SKM-1 (cell line): ENCODE data around the gene SCAMP2.
A peak's percentile ranks its signal among the peaks of the same experiment; 100 is the strongest.

Source experiments
- DNase-seq: peaks from one replicate; lab custom pipeline; 2025; ENCODE audit not compliant: unreplicated experiment; lab: John Stamatoyannopoulos, UW

The SCAMP2 gene

DNA sequence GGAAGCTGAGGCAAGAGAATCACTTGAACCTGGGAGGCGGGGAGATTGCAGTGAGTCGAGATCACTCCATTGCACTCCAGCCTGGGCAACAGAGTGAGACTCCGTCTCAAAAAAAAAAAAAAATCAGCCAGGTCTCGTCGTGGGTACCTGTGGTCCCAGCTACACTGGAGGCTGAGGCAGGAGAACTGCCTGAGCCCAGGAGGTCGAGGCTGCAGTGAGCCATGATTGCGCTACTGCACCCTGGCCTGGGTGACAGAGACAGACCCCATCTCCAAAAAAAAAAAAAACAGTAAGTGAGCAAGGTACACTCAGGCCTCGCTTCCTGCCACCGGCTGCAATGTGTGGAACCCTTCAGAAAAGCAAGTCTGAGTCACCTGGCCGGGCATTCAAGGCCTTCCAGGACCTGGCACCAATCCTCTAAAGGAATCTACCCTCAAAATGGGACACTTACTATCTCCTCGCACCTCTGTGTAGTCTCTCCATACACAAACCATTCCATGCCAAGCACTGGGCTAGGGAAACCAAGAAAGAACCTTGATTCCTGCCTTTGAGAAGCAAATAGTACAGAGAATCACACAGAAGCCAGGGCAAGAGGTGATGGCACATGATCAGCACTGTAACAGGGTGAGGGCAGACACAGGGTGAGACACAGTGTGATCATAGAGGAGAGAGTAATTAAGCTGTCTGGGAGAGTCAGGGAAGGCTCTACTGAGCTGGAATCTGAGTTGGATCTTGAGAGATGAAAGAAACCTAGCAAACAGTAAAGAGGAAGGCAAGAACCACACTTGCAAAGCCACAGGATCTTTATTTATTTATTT is 9.7 kb downstream of the SCAMP2 start:
- DNase-seq = no peak

DNA sequence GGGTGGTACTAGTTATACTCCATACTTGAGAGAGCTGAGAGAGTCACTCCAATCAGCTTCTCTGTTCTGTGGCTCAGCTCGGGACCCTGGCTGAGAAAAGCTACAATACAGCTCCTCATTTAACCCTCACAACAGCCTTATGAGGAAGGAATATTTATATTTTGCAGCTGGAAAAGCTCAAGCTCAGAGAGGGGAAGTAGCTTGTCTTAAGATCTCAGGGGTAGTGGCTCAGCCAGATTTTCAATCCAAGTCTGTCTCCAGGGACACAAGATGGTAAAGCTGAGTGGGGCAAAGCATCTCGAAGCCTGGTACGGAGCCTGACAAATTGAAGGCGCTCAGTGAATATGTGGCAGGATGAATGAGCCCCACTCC is 14.8 kb downstream of the SCAMP2 start:
- no peak for DNase-seq

DNA sequence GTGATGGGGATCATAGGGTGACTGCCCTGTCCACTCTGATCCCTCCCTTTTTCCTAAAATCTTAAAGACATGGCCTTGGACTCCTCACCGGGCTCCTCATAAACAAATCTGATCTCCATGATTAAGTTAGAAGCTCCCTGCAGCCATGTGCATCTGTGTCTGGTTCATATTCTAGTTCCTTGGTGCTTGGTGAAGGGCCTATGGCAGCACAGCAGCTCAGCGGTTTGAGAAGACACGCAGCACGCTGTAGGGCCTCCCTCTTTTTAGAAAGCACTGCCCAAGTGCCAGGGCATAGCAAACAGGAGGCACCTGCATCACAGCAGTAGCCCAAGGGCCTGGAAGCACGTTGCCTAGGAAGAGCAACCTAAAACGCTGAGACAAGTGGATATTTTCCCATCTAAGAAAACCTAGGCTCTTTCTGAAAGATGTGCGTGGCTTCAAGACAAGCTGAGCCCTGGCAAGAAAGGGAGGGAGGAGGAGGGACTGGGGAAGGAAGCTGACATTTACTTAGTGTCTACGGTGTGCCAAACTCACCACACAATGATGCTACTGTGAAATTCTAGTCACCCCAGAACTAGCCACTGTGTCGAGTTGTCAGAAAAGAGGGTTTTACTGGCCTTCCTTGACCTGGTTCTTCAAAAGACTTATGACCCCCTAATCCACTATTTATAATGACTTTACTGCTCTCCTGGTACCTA is 15.3 kb downstream of the SCAMP2 start:
- no peak for DNase-seq

DNA sequence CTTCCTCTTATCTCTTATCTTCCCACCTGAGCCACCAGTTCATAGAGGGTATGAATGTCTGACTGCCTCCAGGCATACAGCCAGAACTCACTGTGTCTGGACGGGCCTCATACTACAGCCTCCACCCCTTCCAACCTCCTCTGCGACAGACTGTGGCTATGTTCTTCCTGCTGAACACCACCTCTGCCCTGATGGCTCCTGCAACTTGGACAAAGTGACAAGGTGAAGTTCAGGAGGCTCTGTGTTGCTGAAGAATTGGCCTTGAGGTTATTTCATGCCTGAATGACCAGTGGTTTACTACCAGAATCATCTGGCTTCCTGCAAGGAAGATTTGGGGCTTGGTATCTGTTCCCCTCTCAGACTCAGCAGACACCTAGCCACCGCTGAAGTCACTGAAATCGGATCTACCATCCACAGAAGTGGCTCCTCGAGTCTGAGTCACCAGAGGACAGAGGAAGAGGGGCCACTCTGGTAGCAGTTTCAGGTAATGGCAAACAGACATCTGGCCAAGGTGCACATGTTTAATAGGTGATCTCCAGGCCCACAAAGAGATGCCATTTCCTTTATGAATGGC is 16.0 kb downstream of the SCAMP2 start:
- DNase-seq = no peak

DNA sequence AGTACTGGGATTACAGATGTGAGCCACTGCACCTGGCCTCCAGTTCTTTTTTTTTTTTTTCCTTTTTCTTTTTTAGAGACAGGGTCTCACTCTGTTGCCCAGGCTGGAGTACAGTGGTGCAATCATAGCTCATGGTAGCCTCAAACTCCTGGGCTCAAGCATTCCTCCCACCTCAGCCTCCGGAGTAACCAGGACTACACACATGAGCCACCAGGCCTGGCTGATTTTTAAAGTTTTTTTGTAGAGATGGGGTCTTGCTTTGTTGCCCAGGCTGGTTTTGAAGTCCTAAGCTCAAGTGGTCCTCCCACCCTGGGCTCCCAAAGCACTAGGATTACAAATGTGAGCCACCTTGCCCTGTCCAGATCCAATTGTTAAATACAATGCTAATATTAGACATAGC is 16.6 kb downstream of the SCAMP2 start:
- DNase-seq = no peak

DNA sequence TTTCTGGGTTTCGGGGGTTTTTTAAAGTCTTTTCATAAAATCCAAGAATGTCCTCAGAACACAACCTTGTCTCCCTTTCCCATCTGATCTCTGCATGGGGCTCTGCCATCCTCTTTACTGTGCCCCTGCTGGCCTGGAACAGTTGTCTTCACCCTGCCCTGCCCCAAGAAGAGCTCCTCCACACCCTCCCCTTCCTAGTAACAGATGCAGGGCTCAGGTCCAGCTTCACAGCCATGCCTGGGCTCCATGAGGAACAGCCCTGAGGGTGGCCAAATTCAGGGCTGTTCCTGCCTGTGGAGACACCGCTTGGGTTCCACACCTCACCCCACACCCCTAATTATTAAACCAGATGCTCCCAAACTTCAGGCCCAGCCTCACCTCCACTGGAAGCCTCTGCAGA is 17.3 kb downstream of the SCAMP2 start:
- DNase-seq = no peak

DNA sequence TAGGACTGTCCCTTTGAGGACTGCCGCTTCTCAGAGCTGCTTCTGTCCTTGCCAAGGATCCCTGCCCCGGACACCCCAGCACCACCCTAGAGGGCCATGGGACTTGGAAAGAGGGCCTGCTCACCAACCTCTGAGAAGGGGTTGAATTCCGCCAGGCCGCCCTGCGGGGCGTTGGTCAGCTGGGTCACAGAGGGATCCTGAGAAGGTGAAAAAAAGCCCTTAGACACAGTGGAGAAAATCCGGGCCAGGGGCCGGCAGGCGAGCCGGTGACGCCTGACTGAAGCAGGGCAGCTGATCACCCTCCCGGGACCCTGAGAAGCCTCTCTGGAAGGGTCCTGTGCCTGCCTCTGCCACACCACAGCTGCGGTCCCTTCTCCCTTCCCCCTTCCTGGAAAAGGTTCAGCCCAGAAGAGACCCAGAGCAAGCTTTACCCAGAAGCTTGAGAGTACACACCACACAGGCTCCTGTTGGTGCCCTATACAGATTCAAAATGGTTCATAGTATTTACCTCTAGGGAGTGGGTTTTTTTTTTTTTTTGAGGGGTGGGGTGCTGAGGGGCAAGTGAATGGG is 18.6 kb downstream of the SCAMP2 start:
- no peak for DNase-seq

DNA sequence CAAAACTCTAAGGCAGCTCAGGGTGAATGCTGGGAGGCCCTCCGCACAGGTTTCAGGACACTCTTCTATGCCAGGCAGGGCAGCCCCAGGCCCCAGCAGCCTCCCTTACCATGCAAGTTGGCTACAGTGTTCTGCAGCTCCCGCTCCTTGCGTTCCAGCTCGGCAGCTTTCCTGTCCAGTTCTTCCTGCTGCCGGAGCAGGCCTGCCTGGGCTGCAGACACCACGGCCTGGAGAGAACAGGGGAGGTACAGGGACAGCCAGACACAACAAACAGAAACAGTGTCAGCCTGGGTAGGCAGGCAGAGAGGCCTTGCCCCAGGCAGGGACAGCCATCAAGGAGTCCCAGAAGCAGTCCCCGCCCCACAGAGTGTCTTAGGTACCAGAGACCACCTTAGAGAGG is 21.2 kb downstream of the SCAMP2 start:
- DNase-seq = no peak

DNA sequence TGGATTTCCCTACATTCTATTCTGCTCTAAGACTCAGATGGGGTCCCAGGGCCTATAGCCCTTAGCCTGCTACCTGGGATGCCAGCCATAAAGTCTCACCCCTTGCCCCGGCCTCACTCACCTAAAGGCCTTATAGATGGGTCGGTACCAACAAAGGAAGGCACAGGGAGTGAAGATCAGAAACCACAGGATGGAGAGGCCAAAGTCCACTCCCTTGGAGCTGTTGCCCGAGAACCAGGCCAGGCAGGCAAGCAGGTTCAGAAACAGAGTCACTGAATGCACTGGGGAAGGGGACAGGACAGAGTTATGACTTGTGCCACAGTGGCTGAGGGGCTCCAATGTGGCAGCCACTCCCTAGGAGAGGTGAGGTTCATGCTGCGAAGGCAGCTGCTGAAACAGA is 22.8 kb downstream of the SCAMP2 start:
- DNase-seq = no peak

DNA sequence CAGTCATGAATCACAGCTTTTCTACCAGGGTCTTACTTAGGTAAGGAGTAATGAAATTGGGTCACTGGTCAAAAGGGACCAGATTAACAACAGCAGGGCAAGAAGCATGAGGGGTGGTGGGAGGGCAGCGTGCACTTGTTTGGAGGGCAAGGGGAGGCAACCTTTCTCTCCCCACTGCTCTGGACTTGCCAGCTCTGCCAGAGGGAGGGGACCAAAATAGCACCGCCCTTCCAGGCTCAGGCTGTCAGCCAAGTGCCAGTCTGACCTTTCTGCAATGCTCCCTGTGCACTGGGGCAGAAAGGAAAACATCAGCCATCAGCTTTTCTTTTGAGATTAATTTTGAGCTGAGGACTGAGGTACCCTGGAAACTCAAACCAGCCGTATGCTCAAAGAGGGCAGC is 25.7 kb downstream of the SCAMP2 start:
- no peak for DNase-seq

DNA sequence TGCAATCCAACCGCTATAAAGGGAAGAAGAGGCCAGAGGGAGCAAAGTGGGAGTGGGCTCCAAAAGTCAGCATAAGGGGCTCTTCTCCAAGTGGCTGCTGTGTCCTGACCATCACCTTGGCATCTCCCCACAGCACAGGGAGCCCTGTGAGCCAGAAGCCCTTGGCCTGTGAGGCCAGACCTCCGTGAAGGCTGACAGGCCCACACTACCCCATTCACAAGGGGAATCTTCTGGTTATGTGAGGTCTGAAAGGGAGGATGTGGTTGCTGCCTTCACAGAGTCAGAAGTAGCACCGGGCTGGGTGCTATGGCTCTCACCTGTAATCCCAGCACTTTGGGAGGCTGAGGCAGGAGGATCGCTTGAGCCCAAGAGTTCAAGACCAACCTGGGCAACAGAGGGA is 27.6 kb downstream of the SCAMP2 start:
- no peak for DNase-seq

DNA sequence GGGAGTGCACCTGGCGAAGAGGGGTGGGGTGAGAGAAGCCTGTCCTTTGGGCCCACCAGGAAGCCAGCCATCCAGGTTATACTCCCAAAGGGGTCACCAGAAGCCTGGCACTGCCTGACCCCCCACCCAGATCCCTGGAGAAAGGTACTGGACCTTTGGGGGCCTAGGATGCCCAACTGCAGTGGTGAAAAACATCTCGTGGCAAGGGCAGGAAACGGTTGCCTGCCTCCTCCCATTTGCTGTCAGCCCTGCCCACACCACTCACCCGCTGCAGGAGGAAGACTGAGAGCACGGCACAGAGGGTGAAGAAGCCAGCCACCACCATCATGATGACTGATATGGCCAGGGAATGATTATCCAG is 28.0 kb downstream of the SCAMP2 start:
- no peak for DNase-seq

DNA sequence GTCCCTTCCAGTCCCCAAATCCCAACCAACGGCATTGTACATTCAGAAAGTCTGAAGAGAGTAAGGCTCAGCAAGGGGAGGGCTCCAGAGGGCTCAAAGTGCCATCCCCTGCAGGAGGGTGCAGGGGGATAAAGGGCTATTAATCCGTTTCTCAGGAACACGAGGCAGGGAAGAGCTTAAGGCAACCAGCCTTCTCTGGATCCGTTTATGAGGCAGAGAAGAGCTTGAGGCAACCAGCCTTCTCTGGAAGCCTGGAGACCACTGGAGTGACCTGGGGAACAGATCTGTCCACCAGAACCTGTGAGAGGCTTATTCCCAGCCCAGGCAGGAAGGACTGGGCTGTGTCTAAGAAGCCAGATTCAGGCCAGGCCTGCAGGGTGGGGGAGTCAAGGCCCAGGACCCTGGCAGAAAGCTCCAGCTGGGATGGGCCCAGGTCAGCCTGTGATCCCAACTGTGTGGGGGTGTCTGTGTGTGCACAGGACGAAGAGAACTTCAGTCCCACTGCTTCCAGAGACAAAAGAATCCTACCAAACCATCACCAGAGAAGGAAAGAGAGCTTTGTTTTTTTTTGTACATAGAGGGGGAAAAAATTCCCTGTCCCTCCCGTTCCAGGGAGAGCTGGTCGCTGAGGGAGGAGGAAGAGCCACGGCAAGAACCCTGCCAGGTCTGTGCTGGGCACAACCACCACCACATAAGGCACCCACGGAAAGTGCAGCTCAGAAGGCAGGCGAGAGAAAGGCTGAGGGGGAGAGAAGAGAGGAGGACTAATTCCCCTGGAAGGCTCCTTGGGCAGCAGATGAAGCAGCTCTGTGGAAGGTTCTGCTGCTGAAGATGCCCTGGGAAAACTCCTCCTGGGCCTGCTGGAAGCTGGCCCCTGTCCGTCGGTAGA is 28.6 kb downstream of the SCAMP2 start:
- DNase-seq = no peak

DNA sequence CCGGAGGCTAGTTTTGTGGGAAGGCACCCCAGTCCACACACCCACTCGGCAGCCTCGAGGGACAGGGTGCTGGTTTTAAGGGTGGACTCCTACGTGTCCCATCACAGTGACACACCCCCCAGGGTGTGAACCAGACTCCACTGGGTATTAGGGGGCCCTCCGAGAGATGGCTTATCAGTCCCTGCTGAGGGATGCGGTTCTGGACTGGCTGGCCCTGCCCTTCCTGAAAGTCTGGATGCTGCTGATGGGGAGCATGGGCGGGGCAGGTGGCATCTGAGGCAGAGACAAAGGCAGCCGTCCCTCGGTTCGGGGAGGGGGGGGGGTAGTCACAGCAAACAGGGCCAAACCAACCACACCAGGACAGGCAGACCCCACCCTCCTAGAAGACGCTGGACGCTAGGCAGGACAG is 29.3 kb downstream of the SCAMP2 start:
- DNase-seq = no peak

DNA sequence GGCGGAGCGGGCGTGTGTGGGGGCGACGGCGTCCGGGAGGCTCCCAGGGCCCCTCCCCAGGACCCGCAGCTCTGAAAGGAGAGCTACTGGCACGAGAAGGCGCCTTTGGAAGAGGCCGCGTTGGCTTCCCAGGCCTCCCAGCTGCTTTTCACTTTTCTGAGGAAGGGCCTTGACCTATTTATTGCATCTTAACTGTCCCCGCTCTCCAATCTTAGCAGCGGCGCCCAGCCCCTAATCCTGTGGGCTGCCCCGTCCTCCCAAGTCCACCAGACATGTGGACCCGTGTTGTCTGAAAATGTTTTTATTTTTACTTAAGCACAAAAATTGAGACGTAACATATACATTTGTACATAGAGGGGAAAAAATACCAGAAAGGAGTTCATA is 29.7 kb downstream of the SCAMP2 start:
- DNase-seq = no peak

DNA sequence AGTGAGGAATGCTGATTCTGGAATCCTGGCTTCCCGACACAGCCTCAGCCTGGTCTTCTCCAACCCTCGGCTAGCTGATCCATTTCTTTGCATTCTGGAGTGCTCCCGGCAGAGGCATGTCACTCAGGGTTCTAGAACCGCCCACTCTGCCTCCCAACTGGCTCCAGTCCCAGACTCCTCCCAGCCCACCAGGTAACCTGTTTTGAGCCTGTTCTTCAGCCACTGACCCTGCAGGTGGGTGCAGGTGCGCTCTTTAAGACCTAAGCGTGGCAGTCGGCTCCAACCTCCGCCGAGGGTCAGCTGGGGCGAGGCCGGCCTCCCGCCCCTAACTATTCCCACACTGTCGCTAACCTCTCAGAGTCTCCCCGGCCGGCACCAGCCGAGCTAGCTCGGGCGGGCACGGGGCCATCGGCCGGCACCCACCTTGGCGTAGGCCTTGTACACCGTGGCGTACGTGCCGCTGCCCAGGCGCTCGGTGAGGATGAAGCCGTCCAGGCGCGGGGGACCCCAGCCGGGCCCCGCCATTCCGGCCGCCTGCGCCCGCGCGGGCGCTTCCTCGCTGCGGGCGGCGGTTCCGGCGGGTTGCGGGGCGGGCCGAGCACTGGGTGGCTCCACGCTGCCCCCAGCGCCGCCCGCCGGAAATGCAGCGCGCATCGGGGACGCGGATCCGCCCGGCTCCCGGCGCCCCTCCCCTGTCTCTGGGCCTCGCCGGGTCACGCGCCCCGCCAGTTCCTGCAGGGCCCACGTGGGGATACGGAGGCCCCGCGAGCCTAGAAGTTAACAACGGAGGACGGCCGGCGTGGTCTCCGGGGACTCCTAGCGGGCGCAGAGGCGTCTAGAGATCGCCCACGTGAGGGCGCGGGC is 30.4 kb downstream of the SCAMP2 start, which contains the start of gene ULK3:
TSS of gene ULK3 (minus strand) at position 576 of the 864 bp plus-strand sequence. CDS start at position 525, 51 bp downstream.
- DNase-seq = peak; percentile 58

DNA sequence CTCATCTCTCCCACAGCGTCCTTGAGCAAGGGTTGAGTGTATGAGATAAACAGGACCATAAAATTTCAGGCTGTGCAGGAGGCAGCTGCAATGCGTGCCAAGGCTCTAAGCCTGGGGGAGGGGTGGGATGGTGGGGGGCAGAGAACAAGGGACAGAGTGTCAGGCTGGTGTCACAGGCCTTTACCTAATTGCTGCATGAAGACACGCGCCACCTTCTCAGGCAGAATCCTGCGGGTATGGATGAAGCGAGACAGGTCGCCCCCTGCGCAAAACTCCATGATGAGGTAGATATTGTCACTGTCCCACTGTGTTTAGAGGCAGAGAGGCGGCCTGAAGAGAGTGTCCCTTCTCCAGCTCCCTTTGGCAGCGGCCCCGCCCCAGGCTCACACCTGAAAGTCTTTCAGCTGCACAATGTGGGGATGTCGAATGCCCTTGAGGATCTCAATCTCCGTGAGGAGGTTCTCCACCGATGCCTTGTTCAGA is 31.2 kb downstream of the SCAMP2 start:
- no peak for DNase-seq

DNA sequence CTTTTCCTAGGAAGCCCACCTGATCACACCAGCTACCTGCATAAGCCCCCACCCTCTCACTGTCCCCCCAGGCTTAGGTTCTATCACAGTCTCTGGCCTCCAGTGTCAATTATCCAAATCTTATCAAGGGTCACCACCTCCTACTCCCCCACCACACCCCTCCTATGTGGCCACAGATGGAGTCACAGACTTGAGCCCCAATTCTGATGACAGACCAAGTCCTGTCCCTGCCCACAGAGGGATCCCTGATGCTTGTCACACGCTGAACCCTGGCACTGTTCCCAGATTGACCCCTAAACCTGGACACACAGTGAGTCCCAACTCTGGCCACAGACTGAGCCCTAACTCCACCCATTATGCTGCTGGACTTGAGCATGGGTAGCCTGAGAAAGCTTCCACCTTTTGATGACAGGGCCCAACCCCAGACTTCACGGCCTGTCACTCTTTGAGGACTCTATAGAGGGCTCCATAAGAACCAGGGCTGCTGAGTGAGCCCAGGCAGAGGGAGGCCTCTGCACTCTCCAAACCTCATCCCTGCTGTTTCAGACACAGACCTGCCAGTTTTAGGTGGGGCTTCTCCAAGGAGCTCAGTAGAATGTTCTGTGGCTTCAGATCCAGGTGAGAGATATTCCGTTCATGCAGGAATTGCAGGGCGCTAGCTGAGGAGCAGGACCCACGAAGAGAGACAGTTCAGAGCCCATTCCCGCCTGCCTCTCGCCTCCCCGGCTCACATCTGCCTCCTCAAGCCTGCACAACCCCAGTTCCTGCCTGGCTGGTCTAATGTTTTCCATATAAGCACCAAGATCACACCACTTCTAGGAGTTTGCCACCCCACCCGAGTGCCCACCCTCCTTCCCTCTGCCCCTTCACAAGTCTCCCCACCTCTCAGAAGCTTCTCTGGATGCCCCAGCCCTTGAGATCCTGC is 32.1 kb downstream of the SCAMP2 start:
- no peak for DNase-seq
